Lung (tissue), 12 donors: ENCODE measurements around the gene FRRS1L. TPM values are rescaled to one million over a fixed set of nuclear protein-coding genes. Genes with fewer than 3 reads are reported as not detected.

Experiments used
- ATAC-seq: fragments of 200-7000 bp; cut with Tn5 transposase; one replicate; pipeline ENCODE4 v1.9.1; 2020; ENCODE audit warnings: moderate number of reproducible peaks; ENCODE audit not compliant: insufficient read depth, low FRiP score
- DNase-seq, 3 donors: peaks; one replicate each; pipeline ENCODE4 v3.0.0-alpha.2; 2013 to 2017
- H3K27ac ChIP-seq, 2 donors: one replicate each; pipeline ENCODE4 v1.5.1; 2013; ENCODE audit warnings: mild to moderate bottlenecking in 2 of 2, moderate library complexity in 2 of 2, control low read depth in 1 of 2, inconsistent platforms in 1 of 2, low read depth in 1 of 2, low read length in 1 of 2
- H3K27me3 ChIP-seq, 3 donors: one replicate each; pipeline ENCODE4 v1.5.1; 2013; ENCODE audit warnings: low read length in 2 of 3; ENCODE audit not compliant: control insufficient read depth in 3 of 3, insufficient read depth in 3 of 3
- H3K36me3 ChIP-seq, 4 donors: one replicate each; pipeline ENCODE4 v1.5.1; 2013; ENCODE audit warnings: low read length in 4 of 4, mild to moderate bottlenecking in 1 of 4, moderate library complexity in 1 of 4; ENCODE audit not compliant: control insufficient read depth in 4 of 4, insufficient read depth in 4 of 4
- H3K4me1 ChIP-seq, 5 donors: one replicate each; pipeline ENCODE4 v1.5.1; 2013; ENCODE audit warnings: low read length in 5 of 5, mild to moderate bottlenecking in 2 of 5, moderate library complexity in 1 of 5; ENCODE audit not compliant: control insufficient read depth in 5 of 5, insufficient read depth in 5 of 5
- H3K4me3 ChIP-seq: one replicate; pipeline ENCODE4 v1.5.1; 2013; ENCODE audit warnings: mild to moderate bottlenecking, control low read depth, moderate library complexity
- H3K9ac ChIP-seq, 2 donors: one replicate each; pipeline ENCODE4 v1.5.1; 2013; ENCODE audit warnings: low read length in 2 of 2, control low read depth in 1 of 2; ENCODE audit not compliant: insufficient read depth in 1 of 2
- H3K9me3 ChIP-seq, 4 donors: one replicate each; pipeline ENCODE4 v1.5.1; 2013; ENCODE audit warnings: low read length in 3 of 4, mild to moderate bottlenecking in 1 of 4, moderate library complexity in 1 of 4; ENCODE audit not compliant: control insufficient read depth in 4 of 4, insufficient read depth in 3 of 4
- CTCF ChIP-seq: IDR thresholded peaks from 2 replicates; pipeline ENCODE4 v1.5.1; 2012; ENCODE audit warnings: mild to moderate bottlenecking; ENCODE audit errors: control extremely low read depth, extremely low read depth
- WGBS, 2 donors: extraction: QIAGEN DNeasy Blood & Tissue Kit; methylation state at CpG; one replicate each; pipeline ENCODE4 v1.1.7; 2013; 5-methylcytosine and 5-hydroxymethylcytosine counted together
- polyA plus RNA-seq, 2 donors: library from polyadenylated mRNA; stranded (reverse); fragments of 200-250 nt; gene quantifications; one replicate each; pipeline ENCODE4 v1.2.1, GENCODE V29; 2013
- total RNA-seq, 2 donors: library from RNA; depleted of rRNA in 1 of 2; stranded (reverse); fragments of >200 nt in 1 of 2; gene quantifications; one replicate each; pipeline ENCODE4 v1.2.1, GENCODE V29; 2014 to 2021
- donor health status: control.
- donor health status: control.
- donor health status: Bipolar disorder and iron deficiency.
- donor health status: healthy.
- donor health status: DM: yes; HTN: yes; CAD: no.

FRRS1L gene
- total and polyA plus RNA-seq, 4 donors: under 0.01 to 1.2 (median 0.03) TPM; not detected in 1

GRCh38 chr9:109181284-109181683 lies 14.2 kb upstream of the FRRS1L start:
- Histone ChIP-seq H3K9ac (no peak overlapping the region), H3K9me3 (peaks cover 0 to 1% (median 0%) of the 10 kb centered on the region in 4 donors), H3K27ac (no peak overlapping the region), H3K4me3 (no peak overlapping the region), H3K36me3 (no peaks in the 10 kb centered on the region), H3K27me3 (no peaks in the 10 kb centered on the region), H3K4me1 (no peaks in the 10 kb centered on the region)
- WGBS, 2 donors: 88 to 89% methylated on average over 1 of the region's 1 CpG
- ATAC-seq (no peak), DNase-seq (no peak)
- no peak for TF ChIP-seq CTCF

GRCh38 chr9:109179801-109180523 lies 12.9 kb upstream of the FRRS1L start:
- no peak for ATAC-seq
- TF ChIP-seq CTCF: no peak
- 67 to 86% methylated on average over 9 of the region's 9 CpGs for WGBS, 2 donors

GRCh38 chr9:109176963-109177362 lies 9.9 kb upstream of the FRRS1L start:
- TF ChIP-seq CTCF: no peak
- Histone ChIP-seq H3K4me1 (no peaks in the 10 kb centered on the region), H3K27me3 (no peaks in the 10 kb centered on the region), H3K4me3 (no peak overlapping the region), H3K36me3 (no peaks in the 10 kb centered on the region), H3K9ac (no peak overlapping the region), H3K27ac (no peak overlapping the region), H3K9me3 (peaks cover 0 to 1% (median 0%) of the 10 kb centered on the region in 4 donors)
- ATAC-seq (no peak), DNase-seq (no peak)
- 87 to 89% methylated on average over 2 of the region's 2 CpGs for WGBS, 2 donors

More at GRCh38 chr9:109179801-109180523, 12.9 kb upstream of the FRRS1L start:
- Histone ChIP-seq H3K36me3 (no peaks in the 10 kb centered on the region), H3K4me3 (no peak overlapping the region), H3K27me3 (no peaks in the 10 kb centered on the region), H3K4me1 (no peaks in the 10 kb centered on the region), H3K9me3 (peaks cover 0 to 1% (median 0%) of the 10 kb centered on the region in 4 donors), H3K27ac (no peak overlapping the region), H3K9ac (no peak overlapping the region)
- no peak for DNase-seq
